Measurements from ENCODE around the gene MARK2.

The MARK2 gene

GRCh38 chr11:63880403-63880790, 41.5 kb downstream of the MARK2 start:
- Histone ChIP-seq H4K20me1 (ENCODE audit: insufficient read depth, low read length, poor library complexity, severe bottlenecking) (peaks cover 39% of the 10 kb centered on the region), H3K79me2 (ENCODE audit: insufficient read depth, low read length) (peaks cover 94% of the 10 kb centered on the region), H3K9me2 (replicated peaks; ENCODE audit: low read depth, low read length) (no peaks in the 10 kb centered on the region), H3K4me2 (ENCODE audit: low read depth, low read length, poor library complexity, severe bottlenecking) (no peak overlapping the region), H3K9me3 (ENCODE audit: insufficient read depth, low read depth, low read length) (no peaks in the 10 kb centered on the region), H3K27me3 (ENCODE audit: insufficient read depth, low read length, poor library complexity, severe bottlenecking) (no peaks in the 10 kb centered on the region), H2AFZ (ENCODE audit: low read length) (no peak overlapping the region), H3K36me3 (ENCODE audit: insufficient read depth, low read length) (peaks cover 17% of the 10 kb centered on the region; the same call in 1 of the 2 replicates), H3K4me3 (ENCODE audit: low read length, poor library complexity, severe bottlenecking) (no peak overlapping the region), H3F3A (ENCODE audit: low read depth) (no peaks in the 10 kb centered on the region), H3K9ac (ENCODE audit: low read depth, low read length, poor library complexity, severe bottlenecking) (no peak overlapping the region), H3K4me1 (ENCODE audit: insufficient read depth, low read length, poor library complexity, severe bottlenecking) (peaks cover 13% of the 10 kb centered on the region)
- TF ChIP-seq EZH2phosphoT487 (IDR thresholded peaks at IDR 0.05; ENCODE audit: borderline replicate concordance) (no peak), CTCF (conservative IDR thresholded peaks at IDR 0.05; ENCODE audit: low read length) (no peak)

- Histone ChIP-seq H3K9ac (ENCODE audit: low read depth, low read length, poor library complexity, severe bottlenecking) (no peak overlapping the region), H3K79me2 (ENCODE audit: insufficient read depth, low read length) (peaks cover 85% of the 10 kb centered on the region), H3K4me3 (ENCODE audit: low read length, poor library complexity, severe bottlenecking) (no peak overlapping the region), H3K4me2 (ENCODE audit: low read depth, low read length, poor library complexity, severe bottlenecking) (peak overlapping the region; percentile 2), H4K20me1 (ENCODE audit: insufficient read depth, low read length, poor library complexity, severe bottlenecking) (peaks cover 42% of the 10 kb centered on the region), H3F3A (ENCODE audit: low read depth) (no peaks in the 10 kb centered on the region), H3K27me3 (ENCODE audit: insufficient read depth, low read length, poor library complexity, severe bottlenecking) (no peaks in the 10 kb centered on the region), H3K9me2 (replicated peaks; ENCODE audit: low read depth, low read length) (no peaks in the 10 kb centered on the region), H3K9me3 (ENCODE audit: insufficient read depth, low read depth, low read length) (no peaks in the 10 kb centered on the region), H3K4me1 (ENCODE audit: insufficient read depth, low read length, poor library complexity, severe bottlenecking) (peaks cover 21% of the 10 kb centered on the region), H2AFZ (ENCODE audit: low read length) (no peak overlapping the region), H3K36me3 (ENCODE audit: insufficient read depth, low read length) (peaks cover 10% of the 10 kb centered on the region; the same call in 1 of the 2 replicates)
- no peak for TF ChIP-seq CTCF (conservative IDR thresholded peaks at IDR 0.05; ENCODE audit: low read length)
- no peak for TF ChIP-seq EZH2phosphoT487 (IDR thresholded peaks at IDR 0.05; ENCODE audit: borderline replicate concordance)
These were observed 43.8 kb downstream of the MARK2 start for GRCh38 chr11:63882555-63883242.

- H3F3A ChIP-seq (ENCODE audit: low read depth): no peaks in the 10 kb centered on the region
- H3K9me3 ChIP-seq (ENCODE audit: insufficient read depth, low read depth, low read length): no peaks in the 10 kb centered on the region
- peaks cover 83% of the 10 kb centered on the region for H3K79me2 ChIP-seq (ENCODE audit: insufficient read depth, low read length)
- H3K4me2 ChIP-seq (ENCODE audit: low read depth, low read length, poor library complexity, severe bottlenecking): no peak overlapping the region
- peaks cover 32% of the 10 kb centered on the region for H3K4me1 ChIP-seq (ENCODE audit: insufficient read depth, low read length, poor library complexity, severe bottlenecking)
- TF ChIP-seq EZH2phosphoT487 (IDR thresholded peaks at IDR 0.05; ENCODE audit: borderline replicate concordance): no peak
- no peak for TF ChIP-seq CTCF (conservative IDR thresholded peaks at IDR 0.05; ENCODE audit: low read length)
- H3K36me3 ChIP-seq (ENCODE audit: insufficient read depth, low read length): peaks cover 7% of the 10 kb centered on the region; the same call in 1 of the 2 replicates
- peaks cover 43% of the 10 kb centered on the region for H4K20me1 ChIP-seq (ENCODE audit: insufficient read depth, low read length, poor library complexity, severe bottlenecking)
- no peak overlapping the region for H2AFZ ChIP-seq (ENCODE audit: low read length)
- no peaks in the 10 kb centered on the region for H3K27me3 ChIP-seq (ENCODE audit: insufficient read depth, low read length, poor library complexity, severe bottlenecking)
- no peak overlapping the region for H3K4me3 ChIP-seq (ENCODE audit: low read length, poor library complexity, severe bottlenecking)
- no peaks in the 10 kb centered on the region for H3K9me2 ChIP-seq (replicated peaks; ENCODE audit: low read depth, low read length)
- H3K9ac ChIP-seq (ENCODE audit: low read depth, low read length, poor library complexity, severe bottlenecking): no peak overlapping the region
These were observed 44.9 kb downstream of the MARK2 start for GRCh38 chr11:63883791-63884190.
